Gastrocnemius medialis (tissue), 4 donors: ENCODE data around the gene PDE9A. TPM values are rescaled to one million over a fixed set of nuclear protein-coding genes. Genes with fewer than 3 reads are reported as not detected.
A peak's percentile ranks its signal among the peaks of the same experiment; 100 is the strongest.

Source experiments
- ATAC-seq, 2 donors: fragments of 150-250 bp; one replicate each; pipeline ENCODE4 v1.9.1; 2016
- DNase-seq, 2 donors: peaks; one replicate each; pipeline ENCODE4 v3.0.0-alpha.2; 2019
- H3K27ac ChIP-seq, 4 donors: fragments of 200-600 bp; sonication (generic); 1 replicate in 1 of 4; 2 replicates in 3 of 4; pipeline ENCODE4 v1.5.1; 2016 to 2018; ENCODE audit warnings: mild to moderate bottlenecking in 2 of 4, moderate library complexity in 1 of 4
- H3K27me3 ChIP-seq, 3 donors: fragments of 200-600 bp; sonication (generic) in 2 of 3; 1 replicate in 1 of 3; 2 replicates in 2 of 3; pipeline versions ENCODE4 v1.5.1 to v1.6.0; 2016 to 2019; ENCODE audit warnings: mild to moderate bottlenecking in 1 of 3, moderate library complexity in 1 of 3
- H3K36me3 ChIP-seq, 2 donors: fragments of 200-600 bp; sonication (generic) in 1 of 2; one replicate each; pipeline ENCODE4 v1.5.1; 2017 to 2018
- H3K4me1 ChIP-seq, 2 donors: fragments of 200-600 bp; sonication (generic) in 1 of 2; one replicate each; pipeline ENCODE4 v1.5.1; 2016 to 2017; ENCODE audit warnings: mild to moderate bottlenecking in 2 of 2
- H3K4me3 ChIP-seq, 4 donors: fragments of 200-600 bp; sonication (generic) in 3 of 4; 1 replicate in 1 of 4; 2 replicates in 3 of 4; pipeline ENCODE4 v1.5.1; 2016 to 2019; ENCODE audit warnings: mild to moderate bottlenecking in 2 of 4
- H3K9me3 ChIP-seq, 3 donors: fragments of 200-600 bp; sonication (generic) in 2 of 3; 1 replicate in 1 of 3; 2 replicates in 2 of 3; pipeline ENCODE4 v1.5.1; 2016 to 2019
- POLR2A ChIP-seq, 2 donors: fragments of 450-650 bp; IDR thresholded peaks; one replicate each; pipeline ENCODE4 v1.6.1; 2017; ENCODE audit warnings: antibody characterized with exemption in 2 of 2, mild to moderate bottlenecking in 2 of 2, moderate library complexity in 2 of 2
- in situ Hi-C, 4 donors: fragments of 200-750 bp; cut with MboI; loops; one replicate each; pipeline versions ENCODE4 v1.15.0 to v1.8.0; 2017; ENCODE audit warnings: low sequenced_read_pairs in 4 of 4
- intact Hi-C: fragments of 100-400 bp; cut with DNase I; formaldehyde crosslinking; loops from one replicate; pipeline ENCODE4 v1.15.1; 2023; ENCODE audit warnings: low total_unique reads
- total RNA-seq, 4 donors: library from RNA; depleted of rRNA; stranded (reverse); fragments of >200 nt; gene quantifications; one replicate each; pipeline versions ENCODE4 v1.1.0 to v1.2.3, GENCODE V29; 2016
- TF ChIP-seq, protein P1 (sequence below), 5 experiments: fragments of 450-650 bp in 3 of 5; fragments of 200-600 bp in 2 of 5; sonication (generic) in 2 of 5; IDR thresholded peaks in 4 of 5; conservative IDR thresholded peaks in 1 of 5; 1 replicate in 4 of 5; 2 replicates in 1 of 5; pipeline ENCODE4 v1.5.1; 2016 to 2019; ENCODE audit warnings: antibody characterized with exemption in 5 of 5, mild to moderate bottlenecking in 3 of 5, moderate library complexity in 3 of 5

The PDE9A gene
- total RNA-seq, 4 donors from 2014 or later = 1.4 to 4.5 (median 1.8) TPM

- H3K27me3 ChIP-seq = peaks cover 6 to 8% (median 6%) of the 10 kb centered on the region in 3 donors
- H3K4me1 ChIP-seq = peaks cover 0 to 5% of the 10 kb centered on the region in 2 donors
- in situ Hi-C loops = no loop called here
- TF ChIP-seq, protein P1, sequence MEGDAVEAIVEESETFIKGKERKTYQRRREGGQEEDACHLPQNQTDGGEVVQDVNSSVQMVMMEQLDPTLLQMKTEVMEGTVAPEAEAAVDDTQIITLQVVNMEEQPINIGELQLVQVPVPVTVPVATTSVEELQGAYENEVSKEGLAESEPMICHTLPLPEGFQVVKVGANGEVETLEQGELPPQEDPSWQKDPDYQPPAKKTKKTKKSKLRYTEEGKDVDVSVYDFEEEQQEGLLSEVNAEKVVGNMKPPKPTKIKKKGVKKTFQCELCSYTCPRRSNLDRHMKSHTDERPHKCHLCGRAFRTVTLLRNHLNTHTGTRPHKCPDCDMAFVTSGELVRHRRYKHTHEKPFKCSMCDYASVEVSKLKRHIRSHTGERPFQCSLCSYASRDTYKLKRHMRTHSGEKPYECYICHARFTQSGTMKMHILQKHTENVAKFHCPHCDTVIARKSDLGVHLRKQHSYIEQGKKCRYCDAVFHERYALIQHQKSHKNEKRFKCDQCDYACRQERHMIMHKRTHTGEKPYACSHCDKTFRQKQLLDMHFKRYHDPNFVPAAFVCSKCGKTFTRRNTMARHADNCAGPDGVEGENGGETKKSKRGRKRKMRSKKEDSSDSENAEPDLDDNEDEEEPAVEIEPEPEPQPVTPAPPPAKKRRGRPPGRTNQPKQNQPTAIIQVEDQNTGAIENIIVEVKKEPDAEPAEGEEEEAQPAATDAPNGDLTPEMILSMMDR (IDR thresholded peaks at IDR 0.05 in 4 of 5, conservative IDR thresholded peaks at IDR 0.05 in 1 of 5) = no peak
- TF ChIP-seq POLR2A (IDR thresholded peaks at IDR 0.05) = no peak
- H3K9me3 ChIP-seq = no peaks in the 10 kb centered on the region
- DNase-seq = peak; percentile 20 to 24
- H3K36me3 ChIP-seq = no peaks in the 10 kb centered on the region
- peak overlapping the region in 2 of 4 donors; percentile 2 to 31 for H3K4me3 ChIP-seq
- peak; percentile 41 to 52 for ATAC-seq
- intact Hi-C loops = no loop called here
- H3K27ac ChIP-seq = peak overlapping the region in 3 of 4 donors; percentile 23 to 46 (median 25)
These were observed 21.0 kb downstream of the PDE9A start for GRCh38 chr21:42674351-42674940.

GRCh38 chr21:42675403-42675802, 22.0 kb downstream of the PDE9A start:
- no peak for ATAC-seq
- Histone ChIP-seq H3K4me1 (peaks cover 0 to 5% of the 10 kb centered on the region in 2 donors), H3K27me3 (peaks cover 6 to 8% (median 6%) of the 10 kb centered on the region in 3 donors), H3K9me3 (no peaks in the 10 kb centered on the region), H3K36me3 (no peaks in the 10 kb centered on the region), H3K4me3 (no peak overlapping the region), H3K27ac (no peak overlapping the region)
- TF ChIP-seq, protein P1 (IDR thresholded peaks at IDR 0.05 in 4 of 5, conservative IDR thresholded peaks at IDR 0.05 in 1 of 5) = no peak
- no peak for TF ChIP-seq POLR2A (IDR thresholded peaks at IDR 0.05)
- in situ Hi-C loops (no loop called here), intact Hi-C loops (no loop called here)
- DNase-seq = no peak

GRCh38 chr21:42676808-42677207, 23.4 kb downstream of the PDE9A start:
- Histone ChIP-seq H3K27me3 (peaks cover 3 to 7% (median 6%) of the 10 kb centered on the region in 3 donors), H3K4me1 (peaks cover 0 to 5% of the 10 kb centered on the region in 2 donors), H3K36me3 (no peaks in the 10 kb centered on the region), H3K9me3 (no peaks in the 10 kb centered on the region), H3K27ac (no peak overlapping the region), H3K4me3 (no peak overlapping the region)
- TF ChIP-seq, protein P1 (IDR thresholded peaks at IDR 0.05 in 4 of 5, conservative IDR thresholded peaks at IDR 0.05 in 1 of 5) = no peak
- no peak for TF ChIP-seq POLR2A (IDR thresholded peaks at IDR 0.05)
- intact Hi-C loops = no loop called here
- DNase-seq (no peak), ATAC-seq (no peak)
- in situ Hi-C loops = no loop called here

DNA sequence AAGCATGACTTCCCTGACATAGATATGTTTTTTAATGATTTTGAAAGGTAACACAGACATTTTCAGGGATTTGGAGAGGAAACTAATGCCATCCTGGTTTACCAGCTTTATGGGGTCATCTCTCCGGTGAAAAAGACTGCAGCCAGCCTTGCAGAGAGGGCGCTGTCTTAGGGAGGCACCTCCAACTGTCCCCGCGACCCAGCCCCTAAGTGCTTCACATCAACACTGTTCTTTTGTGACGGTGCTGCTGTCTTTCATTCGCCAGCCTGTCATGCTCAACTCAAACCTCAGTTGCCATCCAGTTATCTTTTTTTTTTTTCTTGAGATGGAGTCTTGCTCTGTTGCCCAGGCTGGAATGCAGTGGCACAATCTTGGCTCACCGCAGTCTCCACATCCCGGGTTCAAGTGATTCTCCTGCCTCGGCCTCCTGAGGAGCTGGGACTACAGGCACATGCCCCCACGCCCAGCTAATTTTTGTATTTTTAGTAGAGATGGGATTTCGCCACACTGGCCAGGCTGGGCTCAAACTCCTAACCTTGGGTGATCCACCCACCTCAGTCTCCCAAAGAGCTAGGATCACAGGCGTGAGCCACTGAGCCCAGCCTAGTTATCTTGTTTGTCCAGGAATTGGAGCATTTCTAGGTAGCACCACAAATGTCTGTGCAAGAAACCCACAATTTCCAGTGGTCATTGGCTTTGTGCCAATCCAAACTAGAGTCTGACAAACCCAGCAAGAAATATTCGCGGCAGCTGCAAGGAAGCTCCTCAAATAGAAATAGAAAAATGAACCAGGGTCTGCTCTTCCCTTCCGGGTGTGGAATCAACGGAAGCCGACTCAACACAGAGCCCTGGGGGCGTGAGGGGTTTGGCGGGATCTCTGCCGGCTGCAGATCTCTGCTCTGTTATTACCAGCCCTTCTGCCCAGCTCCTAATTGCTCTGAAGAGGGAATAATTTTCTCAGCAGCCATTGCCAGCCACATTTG, 24.2 kb downstream of the PDE9A start:
- ATAC-seq = no peak
- intact Hi-C loops = no loop called here
- in situ Hi-C loops = no loop called here
- TF ChIP-seq, protein P1 (IDR thresholded peaks at IDR 0.05 in 4 of 5, conservative IDR thresholded peaks at IDR 0.05 in 1 of 5) = no peak
- no peak for DNase-seq
- peaks cover 0 to 5% of the 10 kb centered on the region in 2 donors for H3K4me1 ChIP-seq
- H3K27ac ChIP-seq = no peak overlapping the region
- no peaks in the 10 kb centered on the region for H3K36me3 ChIP-seq
- H3K27me3 ChIP-seq = peaks cover 3 to 9% (median 6%) of the 10 kb centered on the region in 3 donors
- no peak overlapping the region for H3K4me3 ChIP-seq
- H3K9me3 ChIP-seq = no peaks in the 10 kb centered on the region
